SK-N-SH (cell line): ENCODE results near the gene PFDN1. TPM values are rescaled to one million over a fixed set of nuclear protein-coding genes. Genes with fewer than 3 reads are reported as not detected.

ENCODE experiments used
- CTCF ChIA-PET: fragments of 300-600, 350-600 bp; formaldehyde crosslinking; extraction: SDS; loops from one replicate; lab custom pipeline; 2021; lab: Yijun Ruan, JAX
- POLR2A ChIA-PET: fragments of 350-600 bp; sonication (Branson Sonifier 250); formaldehyde crosslinking; extraction: SDS; loops from one replicate; lab custom pipeline; 2020; ENCODE audit warnings: antibody characterized with exemption, inconsistent platforms; lab: Yijun Ruan, JAX
- DNase-seq: peaks from one replicate; pipeline ENCODE4 v3.0.0; 2012
- H2AFZ ChIP-seq: fragments of 200-600 bp; sonication (generic); 2 replicates; pipeline ENCODE4 v1.8.1; 2016; ENCODE audit warnings: antibody characterized with exemption, mild to moderate bottlenecking, low read depth
- H3F3A ChIP-seq: fragments of 200-600 bp; sonication (generic); replicated peaks from 2 replicates; pipeline ENCODE3; 2016; ENCODE audit warnings: antibody characterized with exemption, mild to moderate bottlenecking; ENCODE audit not compliant: insufficient read depth
- H3K27ac ChIP-seq, 2 experiments: fragments of 200-500 bp in 1 of 2; fragments of 200-600 bp in 1 of 2; sonication (Bioruptor generic) in 1 of 2; sonication (generic), shearing (Covaris generic) in 1 of 2; 2 replicates each; pipeline versions ENCODE4 v1.5.1 to v1.6.1; 2014 to 2016; ENCODE audit warnings: low read depth in 2 of 2, inconsistent platforms in 1 of 2, low read length in 1 of 2, mild to moderate bottlenecking in 1 of 2, mixed read lengths in 1 of 2
- H3K27me3 ChIP-seq: fragments of 200-600 bp; sonication (generic), shearing (Covaris generic); 2 replicates; pipeline ENCODE4 v1.6.1; 2016; ENCODE audit warnings: mixed run types; ENCODE audit not compliant: insufficient read depth
- H3K36me3 ChIP-seq, 2 experiments: fragments of 200-500 bp in 1 of 2; fragments of 200-600 bp in 1 of 2; sonication (Bioruptor generic) in 1 of 2; sonication (generic) in 1 of 2; replicated peaks in 1 of 2; 2 replicates each; pipeline versions ENCODE3 to v1.5.1; 2014 to 2016; ENCODE audit warnings: low read length in 1 of 2, mild to moderate bottlenecking in 1 of 2; ENCODE audit not compliant: insufficient read depth in 2 of 2, control insufficient read depth in 1 of 2
- H3K4me1 ChIP-seq, 2 experiments: fragments of 200-500 bp in 1 of 2; fragments of 200-600 bp in 1 of 2; sonication (Bioruptor generic) in 1 of 2; sonication (generic), shearing (Covaris generic) in 1 of 2; 2 replicates each; pipeline versions ENCODE4 v1.5.1 to v1.6.1; 2014 to 2016; ENCODE audit warnings: low read depth in 1 of 2, low read length in 1 of 2, mixed run types in 1 of 2; ENCODE audit not compliant: insufficient read depth in 2 of 2, control insufficient read depth in 1 of 2
- H3K4me2 ChIP-seq: fragments of 200-600 bp; sonication (generic), shearing (Covaris generic); 2 replicates; pipeline ENCODE4 v1.6.1; 2017; ENCODE audit warnings: mixed run types
- H3K4me3 ChIP-seq, 2 experiments: fragments of 200-500 bp in 1 of 2; fragments of 200-600 bp in 1 of 2; sonication (Bioruptor generic) in 1 of 2; sonication (generic), shearing (Covaris generic) in 1 of 2; 2 replicates each; pipeline versions ENCODE4 v1.5.1 to v1.8.1; 2014 to 2016; ENCODE audit warnings: low read depth in 2 of 2, inconsistent platforms in 1 of 2, low read length in 1 of 2, mild to moderate bottlenecking in 1 of 2, mixed read lengths in 1 of 2, moderate library complexity in 1 of 2
- H3K79me2 ChIP-seq: fragments of 200-600 bp; sonication (generic); 2 replicates; pipeline ENCODE4 v1.8.1; 2017; ENCODE audit warnings: mild to moderate bottlenecking; ENCODE audit not compliant: insufficient read depth
- H3K9ac ChIP-seq: fragments of 200-600 bp; sonication (generic); 2 replicates; pipeline ENCODE4 v1.6.1; 2017; ENCODE audit warnings: mixed run types
- H3K9me2 ChIP-seq: fragments of 200-600 bp; sonication (generic); 2 replicates; pipeline ENCODE4 v1.6.1; 2017; ENCODE audit warnings: mixed run types
- H3K9me3 ChIP-seq: fragments of 200-600 bp; sonication (generic); 2 replicates; pipeline ENCODE4 v1.6.1; 2017; ENCODE audit warnings: mixed run types, mild to moderate bottlenecking, moderate library complexity
- H4K20me1 ChIP-seq: fragments of 200-600 bp; sonication (generic); 2 replicates; pipeline ENCODE4 v1.6.1; 2017; ENCODE audit warnings: mild to moderate bottlenecking, mixed run types; ENCODE audit not compliant: insufficient read depth
- EP300 ChIP-seq, 2 experiments: IDR thresholded peaks; 2 replicates each; pipeline versions ENCODE4 v1.4.0 to v1.6.1; 2012; ENCODE audit warnings: borderline replicate concordance in 1 of 2, low read depth in 1 of 2, low read length in 1 of 2
- GABPA ChIP-seq: IDR thresholded peaks from 2 replicates; pipeline ENCODE4 v1.4.0; 2012; ENCODE audit warnings: low read depth, mild to moderate bottlenecking
- GATA2 ChIP-seq: sonication (generic); formaldehyde crosslinking; IDR thresholded peaks from 2 replicates; pipeline ENCODE4 v1.5.0; 2020; ENCODE audit warnings: mild to moderate bottlenecking, missing genetic modification reagents
- JUND ChIP-seq: IDR thresholded peaks from 2 replicates; pipeline ENCODE4 v1.4.0; 2012
- MEF2A ChIP-seq: IDR thresholded peaks from 2 replicates; pipeline ENCODE4 v1.4.0; 2012; ENCODE audit warnings: low read depth, borderline replicate concordance
- NRF1 ChIP-seq: IDR thresholded peaks from 2 replicates; pipeline ENCODE4 v1.6.1; 2012; ENCODE audit warnings: low read depth, mild to moderate bottlenecking, low read length
- RAD21 ChIP-seq: IDR thresholded peaks from 2 replicates; pipeline ENCODE4 v1.6.1; 2012; ENCODE audit warnings: mild to moderate bottlenecking, low read length
- RCOR1 ChIP-seq: fragments of 150-350 bp; IDR thresholded peaks from 2 replicates; pipeline ENCODE4 v1.6.1; 2017; ENCODE audit warnings: antibody characterized with exemption, low read length
- SIN3A ChIP-seq: IDR thresholded peaks from 2 replicates; pipeline ENCODE4 v1.6.1; 2012; ENCODE audit warnings: low read depth, mild to moderate bottlenecking, low read length, moderate library complexity, borderline replicate concordance
- SMC3 ChIP-seq: IDR thresholded peaks from 2 replicates; pipeline ENCODE4 v1.6.1; 2012; ENCODE audit warnings: low read depth, low read length, improper control_type of control experiment
- TAF1 ChIP-seq: IDR thresholded peaks from 2 replicates; pipeline ENCODE4 v1.6.1; 2012; ENCODE audit warnings: low read depth, mild to moderate bottlenecking, low read length, moderate library complexity, borderline replicate concordance
- TCF12 ChIP-seq: IDR thresholded peaks from 2 replicates; pipeline ENCODE4 v1.4.0; 2012
- YY1 ChIP-seq: IDR thresholded peaks from 2 replicates; pipeline ENCODE4 v1.4.0; 2012; ENCODE audit warnings: low read depth, mild to moderate bottlenecking
- WGBS: methylation state at CpG from one replicate; pipeline ENCODE4 v1.1.6; 2017; ENCODE audit warnings: low lambda C conversion rate; 5-methylcytosine and 5-hydroxymethylcytosine counted together
- polyA plus RNA-seq, 3 experiments: library from polyadenylated mRNA; depleted of rRNA; stranded (reverse); fragments of >200 nt; gene quantifications; 2 replicates each; pipeline ENCODE4 v1.2.3, GENCODE V29; 2012
- TF ChIP-seq, protein P1 (sequence below): IDR thresholded peaks from 2 replicates; pipeline ENCODE4 v1.4.0; 2012; ENCODE audit warnings: low read depth, borderline replicate concordance
- TF ChIP-seq, protein P2 (sequence below): IDR thresholded peaks from 2 replicates; pipeline ENCODE4; 2012
- TF ChIP-seq, protein P3 (sequence below): fragments of 150-350 bp; IDR thresholded peaks from 2 replicates; pipeline ENCODE4 v1.6.1; 2017; ENCODE audit warnings: antibody characterized with exemption, low read length, low read depth, borderline replicate concordance
- TF ChIP-seq, protein P4 (sequence below): IDR thresholded peaks from 2 replicates; pipeline ENCODE4 v1.4.0; 2012; ENCODE audit warnings: low read depth, borderline replicate concordance

Gene PFDN1
- polyA plus RNA-seq, 1 of the 3 experiments (the other 2 are of a cell fraction) = 55.2 TPM

DNA sequence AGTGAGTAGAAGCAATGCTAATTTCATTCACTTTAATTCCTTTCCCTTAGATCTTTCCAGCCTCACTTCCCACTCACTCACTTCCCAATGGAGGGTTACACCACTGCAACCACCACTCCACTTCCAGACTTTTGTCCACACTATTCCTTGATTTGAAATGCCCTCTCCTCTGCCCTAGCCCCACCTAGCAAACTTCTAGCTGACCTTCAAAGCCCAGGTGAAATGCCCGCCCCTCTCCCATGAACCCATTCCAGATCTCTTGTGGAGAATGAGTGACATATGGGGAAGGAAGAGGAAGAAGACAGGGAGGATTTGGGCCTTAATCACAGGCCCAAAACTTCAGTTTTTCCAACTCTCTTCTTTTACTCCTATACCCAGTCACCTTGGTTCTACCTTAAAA lies 37.1 kb downstream of the PFDN1 start (continued):
- TF ChIP-seq, protein P1, sequence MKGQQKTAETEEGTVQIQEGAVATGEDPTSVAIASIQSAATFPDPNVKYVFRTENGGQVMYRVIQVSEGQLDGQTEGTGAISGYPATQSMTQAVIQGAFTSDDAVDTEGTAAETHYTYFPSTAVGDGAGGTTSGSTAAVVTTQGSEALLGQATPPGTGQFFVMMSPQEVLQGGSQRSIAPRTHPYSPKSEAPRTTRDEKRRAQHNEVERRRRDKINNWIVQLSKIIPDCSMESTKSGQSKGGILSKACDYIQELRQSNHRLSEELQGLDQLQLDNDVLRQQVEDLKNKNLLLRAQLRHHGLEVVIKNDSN = no peak
- TF ChIP-seq YY1 (no peak), GATA2 (CRISPR knock-in tag) (no peak), NRF1 (no peak)
- TF ChIP-seq, all 33 proteins: peak for 0

DNA sequence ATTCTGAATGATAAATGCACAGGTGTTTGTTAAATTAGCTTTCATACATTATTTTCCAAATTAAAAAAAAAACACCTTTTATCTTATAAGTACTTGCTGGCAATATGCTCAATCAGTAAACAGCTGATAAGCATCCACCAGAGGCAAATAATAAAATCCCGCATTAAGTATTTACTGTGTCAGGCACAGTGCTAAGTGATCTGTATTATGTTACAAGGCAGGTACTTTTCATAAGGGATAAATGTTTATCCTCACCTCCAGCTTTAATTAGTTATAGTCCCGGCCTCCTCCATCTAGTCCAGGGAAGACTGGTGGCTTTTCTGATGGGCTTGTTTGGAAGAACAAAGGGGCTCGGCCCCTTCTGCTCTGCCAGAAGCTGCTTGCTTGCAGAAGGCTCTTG lies 40.1 kb downstream of the PFDN1 start:
- CTCF ChIA-PET = interaction anchor here (0.7 to 1.2 kb wide), 6 partner anchors 11 to 100 kb away, joined by 3 to 5 read pairs (median 3); no protein-coding TSS in a partner anchor
- Histone ChIP-seq H3K4me3 (no peak overlapping the region), H3K9me3 (no peaks in the 10 kb centered on the region), H3K9ac (no peak overlapping the region), H2AFZ (no peak overlapping the region), H3K4me1 (peaks cover 7 to 17% of the 10 kb centered on the region in 2 experiments; a peak in 3 of 4 replicates), H4K20me1 (no peaks in the 10 kb centered on the region), H3K27ac (no peak overlapping the region; a peak in 1 of 4 replicates), H3F3A (peaks cover 23% of the 10 kb centered on the region), H3K79me2 (peaks cover 49% of the 10 kb centered on the region), H3K36me3 (peaks cover 2 to 3% of the 10 kb centered on the region in 2 experiments), H3K9me2 (no peaks in the 10 kb centered on the region), H3K4me2 (no peak overlapping the region), H3K27me3 (no peaks in the 10 kb centered on the region)
- 88% methylated on average over 3 of the region's 3 CpGs for WGBS
- POLR2A ChIA-PET = no interaction called here
- TF ChIP-seq JUND (no peak), NRF1 (no peak)
- DNase-seq = no peak

DNA sequence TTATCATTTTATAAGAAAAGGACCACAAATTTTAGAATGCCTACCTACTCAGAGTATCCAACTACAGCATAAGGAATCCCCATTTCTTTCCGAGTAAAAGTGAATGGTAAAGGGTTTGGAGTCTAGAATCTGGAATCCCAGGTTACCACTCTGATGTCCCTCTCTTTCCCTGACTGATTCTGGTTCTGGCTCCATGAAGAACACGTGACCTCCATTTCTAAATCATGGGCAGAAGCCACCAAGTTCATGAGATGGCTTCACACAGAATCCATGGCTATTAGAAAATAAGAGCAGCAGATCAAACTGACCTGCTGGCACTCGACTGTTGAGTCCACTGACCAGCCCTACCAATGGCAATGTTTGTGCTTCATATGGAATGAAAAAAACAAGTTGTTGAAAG lies 40.7 kb downstream of the PFDN1 start:
- no peak for DNase-seq
- CTCF ChIA-PET = interaction anchor here (0.8 to 3.1 kb wide), 7 partner anchors 10 to 90 kb away, joined by 3 to 7 read pairs (median 4); no protein-coding TSS in a partner anchor
- TF ChIP-seq GABPA (no peak), EP300 (IDR thresholded peaks at IDR 0.05; ENCODE audit: borderline replicate concordance in 1 of 2, low read depth in 1 of 2, low read length in 1 of 2) (no peak), SMC3 (no peak), RCOR1 (no peak), TAF1 (no peak), SIN3A (no peak), YY1 (no peak), RAD21 (no peak), MEF2A (no peak), TCF12 (no peak)
- TF ChIP-seq, protein P2, sequence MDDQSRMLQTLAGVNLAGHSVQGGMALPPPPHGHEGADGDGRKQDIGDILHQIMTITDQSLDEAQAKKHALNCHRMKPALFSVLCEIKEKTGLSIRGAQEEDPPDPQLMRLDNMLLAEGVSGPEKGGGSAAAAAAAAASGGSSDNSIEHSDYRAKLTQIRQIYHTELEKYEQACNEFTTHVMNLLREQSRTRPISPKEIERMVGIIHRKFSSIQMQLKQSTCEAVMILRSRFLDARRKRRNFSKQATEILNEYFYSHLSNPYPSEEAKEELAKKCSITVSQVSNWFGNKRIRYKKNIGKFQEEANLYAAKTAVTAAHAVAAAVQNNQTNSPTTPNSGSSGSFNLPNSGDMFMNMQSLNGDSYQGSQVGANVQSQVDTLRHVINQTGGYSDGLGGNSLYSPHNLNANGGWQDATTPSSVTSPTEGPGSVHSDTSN = no peak
- TF ChIP-seq, protein P3, sequence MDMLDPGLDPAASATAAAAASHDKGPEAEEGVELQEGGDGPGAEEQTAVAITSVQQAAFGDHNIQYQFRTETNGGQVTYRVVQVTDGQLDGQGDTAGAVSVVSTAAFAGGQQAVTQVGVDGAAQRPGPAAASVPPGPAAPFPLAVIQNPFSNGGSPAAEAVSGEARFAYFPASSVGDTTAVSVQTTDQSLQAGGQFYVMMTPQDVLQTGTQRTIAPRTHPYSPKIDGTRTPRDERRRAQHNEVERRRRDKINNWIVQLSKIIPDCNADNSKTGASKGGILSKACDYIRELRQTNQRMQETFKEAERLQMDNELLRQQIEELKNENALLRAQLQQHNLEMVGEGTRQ = no peak
- TF ChIP-seq, protein P4, sequence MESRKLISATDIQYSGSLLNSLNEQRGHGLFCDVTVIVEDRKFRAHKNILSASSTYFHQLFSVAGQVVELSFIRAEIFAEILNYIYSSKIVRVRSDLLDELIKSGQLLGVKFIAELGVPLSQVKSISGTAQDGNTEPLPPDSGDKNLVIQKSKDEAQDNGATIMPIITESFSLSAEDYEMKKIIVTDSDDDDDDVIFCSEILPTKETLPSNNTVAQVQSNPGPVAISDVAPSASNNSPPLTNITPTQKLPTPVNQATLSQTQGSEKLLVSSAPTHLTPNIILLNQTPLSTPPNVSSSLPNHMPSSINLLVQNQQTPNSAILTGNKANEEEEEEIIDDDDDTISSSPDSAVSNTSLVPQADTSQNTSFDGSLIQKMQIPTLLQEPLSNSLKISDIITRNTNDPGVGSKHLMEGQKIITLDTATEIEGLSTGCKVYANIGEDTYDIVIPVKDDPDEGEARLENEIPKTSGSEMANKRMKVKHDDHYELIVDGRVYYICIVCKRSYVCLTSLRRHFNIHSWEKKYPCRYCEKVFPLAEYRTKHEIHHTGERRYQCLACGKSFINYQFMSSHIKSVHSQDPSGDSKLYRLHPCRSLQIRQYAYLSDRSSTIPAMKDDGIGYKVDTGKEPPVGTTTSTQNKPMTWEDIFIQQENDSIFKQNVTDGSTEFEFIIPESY = no peak
- WGBS = 74% methylated on average over 3 of the region's 3 CpGs
- peaks cover 2 to 3% of the 10 kb centered on the region in 2 experiments for H3K36me3 ChIP-seq
- H3K79me2 ChIP-seq = peaks cover 43% of the 10 kb centered on the region
- no peaks in the 10 kb centered on the region for H3K9me3 ChIP-seq
- H3K27ac ChIP-seq = peak overlapping the region in 1 of 2 experiments; percentile 79; a peak in 1 of 4 replicates
- peaks cover 7 to 24% of the 10 kb centered on the region in 2 experiments; a peak in 3 of 4 replicates for H3K4me1 ChIP-seq
- H3K4me2 ChIP-seq = peak overlapping the region; percentile 6; the same call in 1 of the 2 replicates
- H3F3A ChIP-seq = peaks cover 29% of the 10 kb centered on the region
- H4K20me1 ChIP-seq = no peaks in the 10 kb centered on the region
- H2AFZ ChIP-seq = no peak overlapping the region
- H3K9me2 ChIP-seq = no peaks in the 10 kb centered on the region
- no peak overlapping the region for H3K9ac ChIP-seq
- no peaks in the 10 kb centered on the region for H3K27me3 ChIP-seq
- H3K4me3 ChIP-seq = no peak overlapping the region
- POLR2A ChIA-PET = interaction anchor here (0.6 kb wide), 1 partner anchor 830 kb away, joined by 5 read pairs; no protein-coding TSS in a partner anchor
